HG02588 (cell line): Measurements from ENCODE around the gene CXCR4.
"Not testable (repeated sequence)": the region's sequence is repeated elsewhere in the genome, so short reads cannot be mapped to it uniquely, and the experiment has no call there.

Source experiments
- ATAC-seq: cut with Tn5 transposase; IDR thresholded peaks from one replicate; pipeline ENCODE4 v1.9.1; 2021; ENCODE audit warnings: mild to moderate bottlenecking, moderate library complexity; ENCODE audit not compliant: unreplicated experiment

The CXCR4 gene

DNA sequence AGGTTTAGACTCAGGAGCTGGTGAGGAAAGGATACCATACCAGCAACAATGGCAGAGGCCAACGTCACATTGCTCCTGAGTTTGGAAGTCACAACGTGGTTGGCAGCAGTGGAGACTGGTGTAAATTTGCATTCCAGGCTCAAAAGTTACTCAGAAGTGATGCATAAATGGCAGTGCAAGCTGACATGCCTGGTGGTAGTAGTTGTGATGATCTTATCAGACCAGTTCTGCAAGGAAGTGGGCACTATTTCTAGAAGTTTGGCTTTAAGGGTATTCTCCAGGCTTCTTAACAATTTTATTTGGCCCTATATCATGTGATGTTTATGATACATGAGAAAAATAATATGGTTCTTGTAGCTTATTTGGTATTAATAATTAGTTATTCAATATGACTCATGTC is 37.8 kb downstream of the CXCR4 start:
- no peak for ATAC-seq

- no peak for ATAC-seq
Observed at GRCh38 chr2:136077107-136077506, 40.8 kb downstream of the CXCR4 start.

DNA sequence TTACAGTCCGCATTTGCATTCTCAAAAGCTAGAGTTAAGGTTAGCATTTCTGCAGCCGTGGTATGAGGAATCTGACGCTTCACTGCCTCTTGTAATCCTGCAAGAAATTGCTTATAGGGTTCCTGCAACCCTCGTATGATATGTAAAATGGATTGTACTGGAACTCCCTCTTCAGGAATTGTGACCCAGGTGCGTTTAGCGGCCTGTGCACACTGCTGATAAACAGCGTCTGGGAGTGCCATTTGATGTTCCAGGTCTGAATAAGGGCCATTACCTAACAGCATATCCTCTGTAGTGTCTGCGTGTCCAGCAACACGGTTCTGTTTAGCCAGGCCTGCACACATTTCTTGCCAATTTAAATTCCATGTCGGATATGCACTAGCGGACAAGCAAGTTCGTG is 42.5 kb downstream of the CXCR4 start:
- ATAC-seq, result no peak

DNA sequence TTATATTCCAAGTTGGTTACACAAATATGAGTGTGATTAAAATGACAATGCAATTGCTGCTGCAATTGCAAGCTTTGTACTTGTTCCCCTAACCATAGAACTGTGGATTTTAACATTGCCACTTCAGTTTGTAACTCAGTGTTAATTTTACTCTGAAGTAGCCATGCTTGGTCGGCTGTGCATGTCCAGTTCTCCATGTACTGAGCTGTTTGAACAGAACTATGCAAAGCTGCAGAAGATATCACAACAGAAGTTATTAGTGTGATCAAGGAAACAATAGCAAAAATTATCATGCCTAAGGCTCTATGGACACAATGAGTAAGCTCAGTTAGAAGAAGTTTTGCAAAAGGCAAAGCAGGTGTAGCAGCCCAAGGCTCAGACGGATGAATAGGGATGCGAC is 45.3 kb downstream of the CXCR4 start:
- no peak for ATAC-seq

DNA sequence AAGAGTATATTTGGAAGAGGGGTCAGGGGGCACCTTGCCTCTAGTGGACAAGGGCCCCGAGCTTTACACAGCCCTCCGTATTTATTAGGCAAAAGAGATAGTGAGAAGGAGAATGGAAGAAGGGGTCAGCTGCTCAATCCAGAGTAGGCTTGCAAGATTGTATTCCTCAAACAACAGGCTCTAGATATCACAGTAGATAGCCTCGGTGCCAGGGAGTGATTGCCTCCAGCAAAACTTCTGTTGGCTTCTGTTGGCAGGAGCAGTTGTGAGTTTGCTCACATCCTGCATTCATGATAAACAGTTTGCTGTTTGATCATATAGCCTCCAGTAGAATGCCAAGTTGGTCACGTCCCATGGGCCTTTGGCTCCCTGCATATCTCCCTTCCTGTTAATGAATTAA is 46.1 kb downstream of the CXCR4 start:
- not testable (repeated sequence) for ATAC-seq

GRCh38 chr2:136070913-136071312 is 47.0 kb downstream of the CXCR4 start:
- ATAC-seq, result no peak

DNA sequence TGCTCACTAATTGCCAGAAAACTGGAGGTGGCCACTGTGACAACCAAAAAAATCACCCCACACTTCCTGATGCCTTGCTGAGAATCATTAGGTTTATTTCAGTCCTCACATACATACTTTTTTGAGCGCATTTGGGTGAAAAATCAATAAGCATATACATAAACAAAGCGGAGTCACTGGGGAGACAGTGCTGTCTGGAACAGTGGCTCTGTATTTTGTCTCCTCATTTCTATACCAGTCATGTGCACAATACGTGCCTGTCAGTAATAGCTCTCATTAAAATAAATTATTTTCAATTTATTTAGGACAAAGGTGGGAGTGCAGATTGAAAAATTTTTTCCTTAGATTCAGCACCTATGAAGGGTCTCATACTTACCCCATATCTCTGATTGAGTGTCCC is 48.2 kb downstream of the CXCR4 start:
- no peak for ATAC-seq

GRCh38 chr2:136068581-136069227 is 49.2 kb downstream of the CXCR4 start:
- ATAC-seq, result no peak

- ATAC-seq, result no peak
Observed at GRCh38 chr2:136067897-136068580, 49.9 kb downstream of the CXCR4 start.

- ATAC-seq, result no peak
Observed at GRCh38 chr2:136067459-136067858, 50.5 kb downstream of the CXCR4 start.

DNA sequence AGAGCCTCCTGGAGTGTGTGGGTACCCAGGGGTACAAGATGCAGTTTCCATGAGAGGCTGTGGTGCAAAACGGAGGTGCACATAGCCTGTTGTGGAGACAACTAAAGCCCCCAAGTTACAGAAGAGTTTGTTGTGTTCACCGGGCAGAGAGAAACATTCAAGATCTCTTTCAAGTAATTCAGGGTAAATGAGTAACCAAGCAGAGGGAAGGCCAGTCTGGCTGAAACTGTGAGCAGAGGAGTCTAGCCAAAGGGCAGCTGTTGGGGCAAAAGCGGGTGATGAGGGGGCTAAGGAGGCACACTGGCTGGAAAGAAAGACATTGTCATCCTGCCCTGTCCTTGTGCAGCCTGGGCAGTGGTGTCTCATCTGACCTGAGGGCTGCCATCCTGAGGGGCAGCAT is 52.0 kb downstream of the CXCR4 start:
- ATAC-seq, result peak; percentile 66

GRCh38 chr2:136065384-136065783 is 52.6 kb downstream of the CXCR4 start:
- peak; percentile 37 for ATAC-seq
